Smooth muscle cell of the umbilical artery (primary cell): ENCODE measurements around the gene UBXN10. TPM values are rescaled to one million over a fixed set of nuclear protein-coding genes. Genes with fewer than 3 reads are reported as not detected.

Experiments used
- total RNA-seq: library from RNA; depleted of rRNA; stranded (reverse); fragments of >200 nt; gene quantifications from 2 replicates; pipeline ENCODE4 v1.2.3, GENCODE V29; 2014

UBXN10 gene, protein sequence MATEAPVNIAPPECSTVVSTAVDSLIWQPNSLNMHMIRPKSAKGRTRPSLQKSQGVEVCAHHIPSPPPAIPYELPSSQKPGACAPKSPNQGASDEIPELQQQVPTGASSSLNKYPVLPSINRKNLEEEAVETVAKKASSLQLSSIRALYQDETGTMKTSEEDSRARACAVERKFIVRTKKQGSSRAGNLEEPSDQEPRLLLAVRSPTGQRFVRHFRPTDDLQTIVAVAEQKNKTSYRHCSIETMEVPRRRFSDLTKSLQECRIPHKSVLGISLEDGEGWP
- not detected in 2 replicates for total RNA-seq

DNA sequence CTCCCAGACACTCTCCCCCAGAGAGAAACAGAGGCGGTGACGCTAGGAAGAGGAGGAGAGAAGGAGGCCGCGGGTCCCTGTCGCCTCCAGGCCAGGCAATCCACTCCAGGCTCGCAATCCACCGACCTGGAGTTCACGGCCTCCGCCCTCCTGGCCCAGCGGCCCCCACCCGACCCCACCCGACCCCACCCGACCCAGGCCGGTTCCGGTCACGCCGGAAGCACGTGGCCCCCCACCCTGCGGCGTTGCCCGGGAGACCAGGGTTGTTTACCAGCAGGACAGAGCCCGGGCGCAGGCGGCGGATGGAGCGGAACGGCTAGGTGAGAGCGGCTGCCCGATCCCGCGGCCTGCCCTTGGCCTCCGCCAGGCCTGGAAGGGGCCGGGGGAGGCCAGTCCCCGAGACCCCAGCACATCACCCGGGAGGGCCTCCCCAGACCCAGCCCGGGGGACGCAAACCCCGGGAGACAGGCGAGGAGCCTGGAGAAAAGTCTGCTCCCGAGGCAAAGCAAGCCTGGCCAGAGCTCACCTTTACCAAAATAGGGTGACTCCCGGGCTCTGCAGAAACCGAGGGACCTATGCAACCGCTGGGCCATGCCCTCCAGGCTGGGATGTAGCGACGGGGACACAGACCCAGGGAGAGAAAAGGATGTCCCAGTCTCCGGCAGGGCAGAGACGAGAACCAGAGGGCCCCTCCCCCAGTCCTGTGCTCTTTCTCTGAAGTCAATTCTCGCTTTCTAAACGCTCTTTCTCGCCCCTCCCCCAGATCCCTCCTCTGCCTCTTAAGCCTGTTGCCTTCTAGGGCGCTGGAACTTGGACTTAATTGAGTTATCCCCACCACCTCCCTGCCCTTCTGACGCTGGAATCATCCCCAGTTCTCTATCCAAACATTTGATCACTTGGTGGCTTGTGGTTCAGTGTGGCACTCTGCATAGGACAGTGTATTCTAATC lies at the start of gene UBXN10, which contains the start of gene PLA2G2C:
Gene UBXN10 (plus strand): TSS at position 263 of the 949 bp plus-strand sequence. CDS start 4,466 bp downstream, outside the sequence.
Gene PLA2G2C (minus strand): TSS at position 685 of the 949 bp plus-strand sequence. CDS start 9,155 bp downstream, outside the sequence.

DNA sequence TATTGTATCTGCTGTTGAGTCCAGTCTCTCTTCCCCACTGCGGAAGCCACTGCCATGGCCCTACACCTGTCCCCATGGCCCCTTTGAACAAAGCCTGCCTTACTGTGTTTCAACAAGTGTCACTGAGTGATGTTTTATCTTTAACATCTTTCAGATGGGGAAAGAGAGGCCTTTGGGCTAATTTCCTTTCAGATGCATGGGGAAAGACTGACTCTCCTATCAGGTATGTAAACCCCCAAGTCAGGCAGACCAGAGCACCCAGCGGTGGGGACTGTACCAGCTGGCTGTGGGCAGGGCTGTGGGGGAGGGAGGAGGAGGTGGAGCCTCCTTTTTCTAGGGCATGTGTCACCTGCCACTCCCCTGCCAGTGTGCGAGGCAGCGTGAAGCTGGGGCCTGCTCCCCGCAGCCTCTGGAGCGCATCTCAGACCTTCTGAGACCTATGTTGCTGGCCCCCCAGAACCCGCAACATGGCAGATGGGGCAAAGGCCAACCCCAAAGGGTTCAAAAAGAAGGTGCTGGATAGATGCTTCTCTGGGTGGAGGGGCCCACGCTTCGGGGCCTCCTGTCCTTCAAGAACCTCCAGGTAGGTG lies 46.8 kb upstream of the UBXN10 start, which contains the start of gene PLA2G2F:
Gene PLA2G2F (plus strand): TSS at position 363 of the 590 bp plus-strand sequence. CDS start 105 bp downstream, at position 468.

Other genes starting within 250 kb of the UBXN10 start
- not detected in 2 replicates for gene PLA2G2A, start 206.5 kb upstream of the UBXN10 start, total RNA-seq
- not detected in 2 replicates for gene PLA2G5, start 115.9 kb upstream of the UBXN10 start, total RNA-seq
- gene PLA2G2D, start 66.6 kb upstream of the UBXN10 start, total RNA-seq = not detected in 2 replicates
- gene PLA2G2F, start 46.8 kb upstream of the UBXN10 start, total RNA-seq = not detected in 2 replicates
- not detected in 2 replicates for gene PLA2G2C, start 422 bp downstream of the UBXN10 start, total RNA-seq
- not detected in 2 replicates for gene VWA5B1, start 104.8 kb downstream of the UBXN10 start, total RNA-seq